Activated T-cell treated with anti-CD3 and anti-CD28 coated beads, Interleukin-2, amount 50 U/mL, for 48 hours (primary cell): Measurements from ENCODE around the gene PADI3.
"Not testable (repeated sequence)": the region's sequence is repeated elsewhere in the genome, so short reads cannot be mapped to it uniquely, and the experiment has no call there.

Source experiments
- DNase-seq, 2 experiments: peaks; one replicate each; pipeline ENCODE4 v3.0.0-alpha.2; 2020

PADI3 gene

GRCh38 chr1:17306921-17307320 lies 58.0 kb downstream of the PADI3 start:
- no peak for DNase-seq

DNA sequence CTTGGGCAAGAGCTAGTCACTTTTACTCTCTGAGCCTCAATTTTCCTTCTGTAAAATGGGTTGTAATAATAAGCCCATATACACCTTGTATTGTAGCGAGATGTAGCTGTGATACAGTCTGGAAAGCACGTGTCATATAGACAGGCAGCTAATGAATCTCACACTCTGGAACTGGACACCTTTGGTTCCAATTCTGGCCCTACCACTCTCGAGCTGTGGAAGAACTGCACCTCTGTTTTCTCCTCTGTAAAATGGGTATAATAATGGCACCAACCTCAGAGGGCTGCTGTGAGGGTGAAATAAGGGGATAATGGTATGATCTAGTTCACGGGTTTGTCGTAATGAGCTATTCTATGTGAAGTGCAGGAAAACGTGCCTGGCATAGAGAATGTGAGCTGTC lies 58.4 kb downstream of the PADI3 start:
- DNase-seq = no peak

GRCh38 chr1:17307946-17308345 lies 59.0 kb downstream of the PADI3 start, which contains the start of gene PADI4:
Gene PADI4, plus strand, starts transcription at chr1:17308197. Its CDS starts 26 bp downstream, at chr1:17308223.
- DNase-seq = no peak

- no peak for DNase-seq
Measured at GRCh38 chr1:17308593-17308992, 59.7 kb downstream of the PADI3 start.

- no peak for DNase-seq
Measured at GRCh38 chr1:17309426-17310067, 60.6 kb downstream of the PADI3 start.

- no peak for DNase-seq
Measured at GRCh38 chr1:17310068-17310640, 61.3 kb downstream of the PADI3 start.

GRCh38 chr1:17313530-17314309 lies 64.8 kb downstream of the PADI3 start:
- no peak for DNase-seq

DNA sequence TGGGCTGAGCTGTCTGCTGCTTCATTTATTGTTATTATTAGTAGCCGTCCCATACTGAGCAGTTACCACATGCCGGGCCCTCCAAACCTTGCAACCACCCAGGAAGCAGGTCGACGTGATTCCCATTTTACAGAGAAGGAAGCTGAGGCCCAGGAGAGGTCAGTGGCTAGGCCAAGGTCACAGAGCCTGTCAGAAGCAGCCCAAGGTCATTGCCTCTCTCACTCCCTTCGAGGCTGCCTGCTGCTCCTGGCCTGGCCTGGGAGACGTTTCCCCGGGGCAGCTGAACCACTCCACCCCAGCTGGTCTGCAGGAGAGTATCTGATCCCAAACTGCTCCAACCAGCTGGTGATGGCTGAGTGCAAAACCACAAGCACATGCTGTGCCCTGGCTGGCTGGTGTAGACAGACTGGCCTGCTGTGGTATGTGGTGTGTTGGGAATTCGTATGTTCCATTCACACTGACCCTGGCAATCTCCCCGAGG lies 65.6 kb downstream of the PADI3 start:
- DNase-seq = no peak

DNA sequence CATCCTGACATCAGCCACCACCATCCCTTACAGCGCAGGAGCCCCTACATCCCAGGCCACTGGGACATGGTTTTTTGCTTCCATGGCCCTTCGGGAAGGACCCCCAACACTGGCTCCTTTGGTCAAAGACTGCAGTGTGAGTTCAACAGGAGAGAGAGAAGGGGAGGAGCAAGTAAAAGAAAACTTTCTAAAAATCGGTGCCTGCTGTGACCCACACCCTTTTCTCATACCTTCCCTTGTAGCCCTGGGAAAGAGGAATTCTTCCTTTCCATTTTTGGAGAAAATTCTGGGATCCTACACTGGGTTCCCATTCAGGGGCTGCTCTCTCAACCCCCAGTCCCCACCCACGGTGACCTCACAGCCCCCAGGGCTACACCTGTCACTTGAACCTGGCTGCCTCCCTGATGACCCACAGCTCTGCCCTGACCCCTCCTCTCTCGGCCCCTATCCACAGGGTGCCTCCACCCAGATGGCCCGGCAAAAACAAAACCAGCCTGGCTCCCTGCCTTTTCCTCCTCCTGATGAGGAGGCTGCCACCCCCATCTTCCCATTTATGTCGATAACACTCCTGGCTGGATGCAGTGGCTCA lies 66.7 kb downstream of the PADI3 start:
- DNase-seq = no peak

DNA sequence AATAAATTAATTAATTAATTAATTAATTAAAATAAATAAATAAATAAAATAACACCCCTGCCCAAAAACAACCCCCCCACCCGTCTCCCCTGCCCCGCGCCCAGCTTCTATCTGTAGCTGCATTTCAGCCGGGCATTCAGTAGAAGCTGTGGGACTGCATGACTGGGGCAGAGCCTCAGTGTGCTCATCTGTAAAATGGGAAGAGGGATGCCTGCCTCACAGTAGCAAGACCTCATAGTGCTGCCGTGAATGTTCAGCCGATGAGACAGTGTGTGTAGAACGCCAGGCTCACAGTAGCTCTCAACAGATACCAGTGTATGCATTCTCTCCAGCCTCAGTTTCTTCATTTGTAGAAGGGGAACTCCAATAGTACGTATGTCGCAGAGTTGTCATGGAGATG lies 67.8 kb downstream of the PADI3 start:
- DNase-seq = no peak

- no peak for DNase-seq
Measured at GRCh38 chr1:17318262-17318661, 69.4 kb downstream of the PADI3 start.

GRCh38 chr1:17319561-17320350 lies 70.9 kb downstream of the PADI3 start:
- DNase-seq = no peak

DNA sequence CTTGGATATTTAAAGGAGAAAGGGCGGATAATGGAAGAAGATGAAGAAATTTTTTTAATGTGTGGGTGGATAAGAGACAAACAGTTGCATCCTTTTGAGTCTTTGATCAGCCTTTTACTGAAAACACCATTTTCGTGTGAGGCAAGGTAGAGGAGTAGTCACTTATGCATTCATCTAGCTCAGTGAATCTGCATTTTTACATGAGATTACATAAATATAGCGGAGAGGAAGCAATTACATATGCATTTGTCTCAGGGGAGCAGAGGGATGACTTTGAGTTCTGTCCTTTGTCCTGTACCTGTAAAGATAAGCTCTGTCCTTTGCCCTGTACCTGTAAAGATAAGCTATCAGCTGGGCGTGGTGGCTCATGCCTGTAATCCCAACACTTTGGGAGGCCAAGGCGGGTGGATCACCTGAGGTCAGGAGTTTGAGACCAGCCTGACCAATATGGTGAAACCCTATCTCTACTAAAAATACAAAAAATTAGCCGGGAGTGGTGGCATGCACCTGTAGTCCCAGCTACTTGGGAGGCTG lies 73.0 kb downstream of the PADI3 start:
- not testable (repeated sequence) for DNase-seq

DNA sequence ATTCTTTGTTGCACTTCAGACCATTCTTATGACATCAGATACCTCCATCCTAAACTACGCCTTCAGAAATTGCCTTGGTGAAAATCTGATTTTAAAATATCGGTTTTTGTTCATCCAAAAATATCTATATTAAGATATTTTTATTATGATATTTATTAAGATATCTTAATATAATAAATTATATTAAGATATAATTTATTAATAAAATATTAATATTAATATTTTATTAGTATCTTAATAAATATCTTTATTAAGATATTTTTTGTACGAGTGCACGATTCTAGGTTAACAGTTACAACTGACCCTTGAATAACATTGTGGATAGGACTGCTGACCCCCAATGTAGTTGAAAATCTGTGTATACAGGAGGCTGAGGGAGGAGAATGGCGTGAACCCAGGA lies 80.0 kb downstream of the PADI3 start:
- DNase-seq = no peak

GRCh38 chr1:17329610-17330009 lies 80.7 kb downstream of the PADI3 start:
- no peak for DNase-seq

- DNase-seq = no peak
Measured at GRCh38 chr1:17330856-17331255, 82.0 kb downstream of the PADI3 start.

GRCh38 chr1:17333081-17333480 lies 84.2 kb downstream of the PADI3 start:
- DNase-seq = no peak
